ENCODE results near the gene AKAP13. TPM values are rescaled to one million over a fixed set of nuclear protein-coding genes. Genes with fewer than 3 reads are reported as not detected.

The AKAP13 gene
- total and polyA plus RNA-seq, 2 donors (not counting 1 experiment from before 2014, with no cell fraction given), result 73.8 to 358 TPM

DNA sequence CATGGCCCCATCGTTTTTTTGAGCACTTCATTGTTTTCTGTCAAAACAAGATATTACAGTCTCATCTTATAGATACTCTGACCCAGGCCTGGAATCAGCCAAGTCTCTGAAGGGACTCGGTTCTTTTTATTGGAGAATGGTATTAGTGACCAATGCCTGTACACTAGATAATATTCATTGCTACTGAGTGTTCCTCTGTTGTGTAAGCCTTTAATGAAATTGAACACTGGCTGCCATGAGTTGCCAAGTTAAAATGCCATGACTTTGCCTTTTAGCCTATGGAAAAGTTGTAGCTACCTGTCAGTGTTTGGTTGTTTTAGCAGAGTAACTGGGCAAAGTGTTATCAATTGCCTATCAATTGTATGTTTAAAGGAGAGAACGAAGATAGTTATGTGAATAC, 134.0 kb downstream of the AKAP13 start:
- H3K9me3 Mint-ChIP-seq (ENCODE audit: insufficient read depth), result no peaks in the 10 kb centered on the region
- no peaks in the 10 kb centered on the region for H3K27me3 Mint-ChIP-seq
- Histone ChIP-seq H3K4me2 (replicated peaks; ENCODE audit: low read depth, low read length, poor library complexity, severe bottlenecking) (no peak overlapping the region), H3K27me3 (replicated peaks in 1 of 4; ENCODE audit: control extremely low read depth in 1 of 4, control insufficient read depth in 3 of 4, insufficient read depth in 4 of 4, low read length in 3 of 4) (no peaks in the 10 kb centered on the region), H3K79me2 (ENCODE audit: control insufficient read depth, insufficient read depth, low read length) (peaks cover 96% of the 10 kb centered on the region), H3K9me3 (ENCODE audit: control extremely low read depth in 1 of 3, control insufficient read depth in 2 of 3, insufficient read depth in 1 of 3, low read length in 2 of 3) (no peaks in the 10 kb centered on the region), H3K9ac (ENCODE audit: low read length) (no peak overlapping the region), H3K4me1 (ENCODE audit: control insufficient read depth in 2 of 2, insufficient read depth in 2 of 2, low read length in 2 of 2) (peaks cover 0 to 4% of the 10 kb centered on the region in 2 donors), H3K36me3 (replicated peaks in 1 of 2; ENCODE audit: control extremely low read depth in 1 of 2, control insufficient read depth in 1 of 2, extremely low read depth in 1 of 2, insufficient read depth in 2 of 2, low read length in 1 of 2) (peaks cover 0 to 5% of the 10 kb centered on the region in 2 experiments), H3K4me3 (ENCODE audit: control extremely low read depth in 1 of 5, extremely low read depth in 1 of 5, insufficient read depth in 1 of 5, low read depth in 2 of 5, low read length in 4 of 5) (no peak overlapping the region), H3K27ac (ENCODE audit: low read length in 2 of 2) (no peak overlapping the region), H2AFZ (ENCODE audit: insufficient read depth, low read depth, low read length, poor library complexity, severe bottlenecking) (no peak overlapping the region), H4K20me1 (ENCODE audit: control insufficient read depth, insufficient read depth, low read length, poor library complexity, severe bottlenecking) (peaks cover 71% of the 10 kb centered on the region)
- DNase-seq (no peak), ATAC-seq (ENCODE audit: low read depth) (no peak)
- WGBS (ENCODE audit: insufficient coverage), result no CpG with 5 or more reads among the region's 3 CpGs
- intact Hi-C loops (cut with micrococcal nuclease), result no loop called here
- no peak overlapping the region for H3K27ac Mint-ChIP-seq
- TF ChIP-seq, protein P1, sequence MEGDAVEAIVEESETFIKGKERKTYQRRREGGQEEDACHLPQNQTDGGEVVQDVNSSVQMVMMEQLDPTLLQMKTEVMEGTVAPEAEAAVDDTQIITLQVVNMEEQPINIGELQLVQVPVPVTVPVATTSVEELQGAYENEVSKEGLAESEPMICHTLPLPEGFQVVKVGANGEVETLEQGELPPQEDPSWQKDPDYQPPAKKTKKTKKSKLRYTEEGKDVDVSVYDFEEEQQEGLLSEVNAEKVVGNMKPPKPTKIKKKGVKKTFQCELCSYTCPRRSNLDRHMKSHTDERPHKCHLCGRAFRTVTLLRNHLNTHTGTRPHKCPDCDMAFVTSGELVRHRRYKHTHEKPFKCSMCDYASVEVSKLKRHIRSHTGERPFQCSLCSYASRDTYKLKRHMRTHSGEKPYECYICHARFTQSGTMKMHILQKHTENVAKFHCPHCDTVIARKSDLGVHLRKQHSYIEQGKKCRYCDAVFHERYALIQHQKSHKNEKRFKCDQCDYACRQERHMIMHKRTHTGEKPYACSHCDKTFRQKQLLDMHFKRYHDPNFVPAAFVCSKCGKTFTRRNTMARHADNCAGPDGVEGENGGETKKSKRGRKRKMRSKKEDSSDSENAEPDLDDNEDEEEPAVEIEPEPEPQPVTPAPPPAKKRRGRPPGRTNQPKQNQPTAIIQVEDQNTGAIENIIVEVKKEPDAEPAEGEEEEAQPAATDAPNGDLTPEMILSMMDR (IDR thresholded peaks at IDR 0.05), result no peak
- no peak for TF ChIP-seq EZH2 (IDR thresholded peaks at IDR 0.05; ENCODE audit: borderline replicate concordance, insufficient read depth, low read depth, low read length, poor library complexity, severe bottlenecking)
- H3K4me1 Mint-ChIP-seq, result peaks cover 58% of the 10 kb centered on the region
- POLR2A ChIA-PET, result interaction anchor here (0.7 kb wide), 1 partner anchor 55 kb away, joined by 3 read pairs; no protein-coding TSS in a partner anchor
- CTCF ChIA-PET, result interaction anchor here (0.7 kb wide), 2 partner anchors 29 to 34 kb away, joined by 3 read pairs; no protein-coding TSS in a partner anchor
- H3K4me3 Mint-ChIP-seq, result no peak overlapping the region

DNA sequence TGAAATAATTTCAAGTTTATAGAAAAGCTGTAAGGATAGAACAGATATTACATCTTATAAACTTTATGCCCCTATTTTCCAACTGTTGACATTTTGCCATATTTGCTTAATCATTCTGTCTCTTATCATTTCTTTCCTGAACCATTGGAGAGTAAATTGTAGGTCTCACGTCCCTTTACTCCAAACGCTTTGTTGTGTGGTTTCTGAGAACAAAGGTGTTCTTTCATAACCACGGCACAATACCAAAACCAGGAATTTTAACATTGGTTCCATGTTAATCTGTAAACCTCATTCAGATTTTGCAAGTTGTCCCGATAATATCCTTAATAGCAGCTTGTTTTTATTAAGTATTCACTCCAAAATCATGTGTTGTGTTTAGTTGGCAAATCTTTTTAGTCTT, 134.8 kb downstream of the AKAP13 start:
- H3K4me1 ChIP-seq (ENCODE audit: control insufficient read depth in 2 of 2, insufficient read depth in 2 of 2, low read length in 2 of 2), result peaks cover 0 to 4% of the 10 kb centered on the region in 2 donors
- DNase-seq (no peak), ATAC-seq (ENCODE audit: low read depth) (no peak)
- H3K36me3 ChIP-seq (replicated peaks in 1 of 2; ENCODE audit: control extremely low read depth in 1 of 2, control insufficient read depth in 1 of 2, extremely low read depth in 1 of 2, insufficient read depth in 2 of 2, low read length in 1 of 2), result peaks cover 0 to 8% of the 10 kb centered on the region in 2 experiments
- no peaks in the 10 kb centered on the region for H3K27me3 Mint-ChIP-seq
- H3K9me3 ChIP-seq (ENCODE audit: control extremely low read depth in 1 of 3, control insufficient read depth in 2 of 3, insufficient read depth in 1 of 3, low read length in 2 of 3), result no peaks in the 10 kb centered on the region
- peaks cover 97% of the 10 kb centered on the region for H3K79me2 ChIP-seq (ENCODE audit: control insufficient read depth, insufficient read depth, low read length)
- H3K27me3 ChIP-seq (replicated peaks in 1 of 4; ENCODE audit: control extremely low read depth in 1 of 4, control insufficient read depth in 3 of 4, insufficient read depth in 4 of 4, low read length in 3 of 4), result no peaks in the 10 kb centered on the region
- ChIA-PET CTCF (interaction anchor here (0.6 to 0.7 kb wide), 2 partner anchors 29 to 135 kb away, joined by 3 read pairs; no protein-coding TSS in a partner anchor), POLR2A (no interaction called here)
- H3K9ac ChIP-seq (ENCODE audit: low read length), result no peak overlapping the region
- H4K20me1 ChIP-seq (ENCODE audit: control insufficient read depth, insufficient read depth, low read length, poor library complexity, severe bottlenecking), result peaks cover 70% of the 10 kb centered on the region
- TF ChIP-seq EZH2 (IDR thresholded peaks at IDR 0.05; ENCODE audit: borderline replicate concordance, insufficient read depth, low read depth, low read length, poor library complexity, severe bottlenecking), result no peak
- TF ChIP-seq, protein P1 (IDR thresholded peaks at IDR 0.05), result no peak
- H2AFZ ChIP-seq (ENCODE audit: insufficient read depth, low read depth, low read length, poor library complexity, severe bottlenecking), result no peak overlapping the region
- no peak overlapping the region for H3K27ac Mint-ChIP-seq
- no peak overlapping the region for H3K27ac ChIP-seq (ENCODE audit: low read length in 2 of 2)
- peaks cover 55% of the 10 kb centered on the region for H3K4me1 Mint-ChIP-seq
- WGBS (ENCODE audit: insufficient coverage), result no CpG with 5 or more reads among the region's 4 CpGs
- H3K9me3 Mint-ChIP-seq (ENCODE audit: insufficient read depth), result no peaks in the 10 kb centered on the region
- H3K4me3 ChIP-seq (ENCODE audit: control extremely low read depth in 1 of 5, extremely low read depth in 1 of 5, insufficient read depth in 1 of 5, low read depth in 2 of 5, low read length in 4 of 5), result no peak overlapping the region
- intact Hi-C loops (cut with micrococcal nuclease), result no loop called here
- no peak overlapping the region for H3K4me3 Mint-ChIP-seq
- H3K4me2 ChIP-seq (replicated peaks; ENCODE audit: low read depth, low read length, poor library complexity, severe bottlenecking), result no peak overlapping the region

All from B cell (primary cell).